GM12878 (cell line): ENCODE data around the gene AP3B2.

Source experiments
- BACH1 ChIP-seq: fragments of 450-650 bp; IDR thresholded peaks from 2 replicates; pipeline ENCODE4 v1.6.1; 2017; ENCODE audit warnings: mild to moderate bottlenecking, borderline replicate concordance
- EP300 ChIP-seq, 2 experiments: fragments of 150-350 bp in 1 of 2; IDR thresholded peaks; 2 replicates each; pipeline ENCODE4 v1.6.1; 2011 to 2012; ENCODE audit warnings: low read depth in 2 of 2, low read length in 2 of 2, borderline replicate concordance in 1 of 2, improper control_type of control experiment in 1 of 2, inconsistent platforms in 1 of 2; ENCODE audit not compliant: control insufficient read depth in 1 of 2
- JUNB ChIP-seq: IDR thresholded peaks from 2 replicates; pipeline ENCODE4 v1.6.1; 2016; ENCODE audit warnings: antibody characterized with exemption, mild to moderate bottlenecking
- MEF2A ChIP-seq: IDR thresholded peaks from 2 replicates; pipeline ENCODE4 v1.6.1; 2011; ENCODE audit warnings: low read depth, mild to moderate bottlenecking, low read length, moderate library complexity; ENCODE audit not compliant: insufficient read depth
- NFYA ChIP-seq: IDR thresholded peaks from 2 replicates; pipeline ENCODE4 v1.6.1; 2011; ENCODE audit warnings: low read depth, mild to moderate bottlenecking, low read length, improper control_type of control experiment, borderline replicate concordance
- POLR2A ChIP-seq: IDR thresholded peaks from 2 replicates; pipeline ENCODE4 v1.6.1; 2011; ENCODE audit warnings: low read depth, mild to moderate bottlenecking, low read length
- SUZ12 ChIP-seq: fragments of 200-600 bp; sonication (generic); IDR thresholded peaks from one replicate; pipeline ENCODE4 v1.6.1; 2018; ENCODE audit warnings: antibody characterized with exemption, mild to moderate bottlenecking; ENCODE audit not compliant: unreplicated experiment
- TARDBP ChIP-seq: IDR thresholded peaks from 2 replicates; pipeline ENCODE4 v1.6.1; 2016; ENCODE audit warnings: borderline replicate concordance
- ZBED1 ChIP-seq: IDR thresholded peaks from 2 replicates; pipeline ENCODE4 v1.6.1; 2016; ENCODE audit warnings: borderline replicate concordance
- TF ChIP-seq, protein P1 (sequence below): IDR thresholded peaks from 2 replicates; pipeline ENCODE4 v1.6.1; 2012; ENCODE audit warnings: low read depth, low read length, improper control_type of control experiment
- TF ChIP-seq, protein P2 (sequence below), 3 experiments: IDR thresholded peaks in 2 of 3; conservative IDR thresholded peaks in 1 of 3; 2 replicates each; pipeline ENCODE4 v1.5.1; 2011; ENCODE audit warnings: low read depth in 3 of 3, low read length in 3 of 3, mild to moderate bottlenecking in 3 of 3, control low read depth in 2 of 3, moderate library complexity in 2 of 3, inconsistent platforms in 1 of 3, mixed read lengths in 1 of 3; ENCODE audit not compliant: control insufficient read depth in 2 of 3, insufficient read depth in 1 of 3; ENCODE audit errors: extremely low read depth in 1 of 3
- TF ChIP-seq, protein P3 (sequence below): IDR thresholded peaks from 2 replicates; pipeline ENCODE4 v1.6.1; 2011; ENCODE audit warnings: borderline replicate concordance, low read depth, mild to moderate bottlenecking, moderate library complexity, mixed read lengths, low read length; ENCODE audit not compliant: insufficient read depth; ENCODE audit errors: extremely low read length
- TF ChIP-seq, protein P4 (sequence below): IDR thresholded peaks from 2 replicates; pipeline ENCODE4 v1.6.1; 2012; ENCODE audit warnings: low read depth, low read length, improper control_type of control experiment

DNA sequence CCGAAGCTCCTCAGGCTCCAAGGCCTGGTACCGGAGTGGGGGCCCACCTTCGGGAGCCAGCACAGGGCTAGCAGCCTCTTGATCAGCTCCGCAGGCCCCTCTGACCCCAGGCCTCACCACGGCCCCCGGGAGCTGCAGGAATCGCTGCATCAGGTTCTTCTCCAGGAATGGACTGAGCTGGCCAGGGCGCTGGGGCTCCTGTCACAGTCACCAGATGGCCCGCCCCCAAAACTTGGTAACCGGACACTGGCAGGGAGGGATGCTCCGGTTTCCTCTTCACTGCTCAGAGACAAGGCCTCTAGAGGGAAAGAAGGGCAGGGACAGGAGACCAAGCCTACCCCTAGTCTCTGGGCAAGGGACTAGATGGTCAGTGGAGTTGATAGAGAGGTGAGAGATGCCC, 9.9 kb downstream of the AP3B2 start:
- TF ChIP-seq, protein P1, sequence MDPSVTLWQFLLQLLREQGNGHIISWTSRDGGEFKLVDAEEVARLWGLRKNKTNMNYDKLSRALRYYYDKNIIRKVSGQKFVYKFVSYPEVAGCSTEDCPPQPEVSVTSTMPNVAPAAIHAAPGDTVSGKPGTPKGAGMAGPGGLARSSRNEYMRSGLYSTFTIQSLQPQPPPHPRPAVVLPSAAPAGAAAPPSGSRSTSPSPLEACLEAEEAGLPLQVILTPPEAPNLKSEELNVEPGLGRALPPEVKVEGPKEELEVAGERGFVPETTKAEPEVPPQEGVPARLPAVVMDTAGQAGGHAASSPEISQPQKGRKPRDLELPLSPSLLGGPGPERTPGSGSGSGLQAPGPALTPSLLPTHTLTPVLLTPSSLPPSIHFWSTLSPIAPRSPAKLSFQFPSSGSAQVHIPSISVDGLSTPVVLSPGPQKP, result no peak
- TF ChIP-seq, protein P2, sequence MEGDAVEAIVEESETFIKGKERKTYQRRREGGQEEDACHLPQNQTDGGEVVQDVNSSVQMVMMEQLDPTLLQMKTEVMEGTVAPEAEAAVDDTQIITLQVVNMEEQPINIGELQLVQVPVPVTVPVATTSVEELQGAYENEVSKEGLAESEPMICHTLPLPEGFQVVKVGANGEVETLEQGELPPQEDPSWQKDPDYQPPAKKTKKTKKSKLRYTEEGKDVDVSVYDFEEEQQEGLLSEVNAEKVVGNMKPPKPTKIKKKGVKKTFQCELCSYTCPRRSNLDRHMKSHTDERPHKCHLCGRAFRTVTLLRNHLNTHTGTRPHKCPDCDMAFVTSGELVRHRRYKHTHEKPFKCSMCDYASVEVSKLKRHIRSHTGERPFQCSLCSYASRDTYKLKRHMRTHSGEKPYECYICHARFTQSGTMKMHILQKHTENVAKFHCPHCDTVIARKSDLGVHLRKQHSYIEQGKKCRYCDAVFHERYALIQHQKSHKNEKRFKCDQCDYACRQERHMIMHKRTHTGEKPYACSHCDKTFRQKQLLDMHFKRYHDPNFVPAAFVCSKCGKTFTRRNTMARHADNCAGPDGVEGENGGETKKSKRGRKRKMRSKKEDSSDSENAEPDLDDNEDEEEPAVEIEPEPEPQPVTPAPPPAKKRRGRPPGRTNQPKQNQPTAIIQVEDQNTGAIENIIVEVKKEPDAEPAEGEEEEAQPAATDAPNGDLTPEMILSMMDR (IDR thresholded peaks at IDR 0.05 in 2 of 3, conservative IDR thresholded peaks at IDR 0.05 in 1 of 3; ENCODE audit: control insufficient read depth in 2 of 3, extremely low read depth in 1 of 3, insufficient read depth in 1 of 3, low read depth in 3 of 3, low read length in 3 of 3), result no peak
- no peak for TF ChIP-seq TARDBP
- TF ChIP-seq EP300 (IDR thresholded peaks at IDR 0.05; ENCODE audit: borderline replicate concordance in 1 of 2, control insufficient read depth in 1 of 2, low read depth in 2 of 2, low read length in 2 of 2), result no peak
- TF ChIP-seq POLR2A, result no peak
- no peak for TF ChIP-seq BACH1
- no peak for TF ChIP-seq MEF2A
- TF ChIP-seq SUZ12, result no peak
- no peak for TF ChIP-seq NFYA
- TF ChIP-seq, protein P3, sequence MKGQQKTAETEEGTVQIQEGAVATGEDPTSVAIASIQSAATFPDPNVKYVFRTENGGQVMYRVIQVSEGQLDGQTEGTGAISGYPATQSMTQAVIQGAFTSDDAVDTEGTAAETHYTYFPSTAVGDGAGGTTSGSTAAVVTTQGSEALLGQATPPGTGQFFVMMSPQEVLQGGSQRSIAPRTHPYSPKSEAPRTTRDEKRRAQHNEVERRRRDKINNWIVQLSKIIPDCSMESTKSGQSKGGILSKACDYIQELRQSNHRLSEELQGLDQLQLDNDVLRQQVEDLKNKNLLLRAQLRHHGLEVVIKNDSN, result no peak
- TF ChIP-seq ZBED1, result no peak
- TF ChIP-seq, protein P4, sequence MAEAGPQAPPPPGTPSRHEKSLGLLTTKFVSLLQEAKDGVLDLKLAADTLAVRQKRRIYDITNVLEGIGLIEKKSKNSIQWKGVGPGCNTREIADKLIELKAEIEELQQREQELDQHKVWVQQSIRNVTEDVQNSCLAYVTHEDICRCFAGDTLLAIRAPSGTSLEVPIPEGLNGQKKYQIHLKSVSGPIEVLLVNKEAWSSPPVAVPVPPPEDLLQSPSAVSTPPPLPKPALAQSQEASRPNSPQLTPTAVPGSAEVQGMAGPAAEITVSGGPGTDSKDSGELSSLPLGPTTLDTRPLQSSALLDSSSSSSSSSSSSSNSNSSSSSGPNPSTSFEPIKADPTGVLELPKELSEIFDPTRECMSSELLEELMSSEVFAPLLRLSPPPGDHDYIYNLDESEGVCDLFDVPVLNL, result no peak
- no peak for TF ChIP-seq JUNB
